Effector memory CD4-positive, alpha-beta T cell (primary cell): ENCODE data around the gene HSP90AB1.

Experiments used
- DNase-seq, 3 donors: peaks; one replicate each; pipeline ENCODE4 v3.0.0-alpha.2; 2020
- H3K27ac ChIP-seq: 2 replicates; pipeline ENCODE4 v1.7.0; 2013; ENCODE audit warnings: mild to moderate bottlenecking, low read length, moderate library complexity; ENCODE audit not compliant: insufficient read depth, poor library complexity, severe bottlenecking
- H3K27me3 ChIP-seq: replicated peaks from 2 replicates; pipeline ENCODE4 v1.7.0; 2013; ENCODE audit warnings: mild to moderate bottlenecking, low read length; ENCODE audit not compliant: insufficient read depth, control insufficient read depth, poor library complexity, severe bottlenecking
- H3K36me3 ChIP-seq: 2 replicates; pipeline ENCODE4 v1.7.0; 2013; ENCODE audit warnings: mild to moderate bottlenecking, low read length, moderate library complexity; ENCODE audit not compliant: control insufficient read depth, insufficient read depth
- H3K4me1 ChIP-seq: 2 replicates; pipeline ENCODE4 v1.7.0; 2013; ENCODE audit warnings: low read length, mild to moderate bottlenecking; ENCODE audit not compliant: control insufficient read depth, insufficient read depth, poor library complexity, severe bottlenecking
- H3K4me3 ChIP-seq: 2 replicates; pipeline ENCODE4 v1.7.0; 2013; ENCODE audit warnings: low read length, low read depth, mild to moderate bottlenecking; ENCODE audit not compliant: insufficient read depth, poor library complexity, severe bottlenecking
- H3K9me3 ChIP-seq: 2 replicates; pipeline ENCODE4 v1.7.0; 2013; ENCODE audit warnings: mild to moderate bottlenecking, low read length, moderate library complexity; ENCODE audit not compliant: control insufficient read depth

Gene HSP90AB1

DNA sequence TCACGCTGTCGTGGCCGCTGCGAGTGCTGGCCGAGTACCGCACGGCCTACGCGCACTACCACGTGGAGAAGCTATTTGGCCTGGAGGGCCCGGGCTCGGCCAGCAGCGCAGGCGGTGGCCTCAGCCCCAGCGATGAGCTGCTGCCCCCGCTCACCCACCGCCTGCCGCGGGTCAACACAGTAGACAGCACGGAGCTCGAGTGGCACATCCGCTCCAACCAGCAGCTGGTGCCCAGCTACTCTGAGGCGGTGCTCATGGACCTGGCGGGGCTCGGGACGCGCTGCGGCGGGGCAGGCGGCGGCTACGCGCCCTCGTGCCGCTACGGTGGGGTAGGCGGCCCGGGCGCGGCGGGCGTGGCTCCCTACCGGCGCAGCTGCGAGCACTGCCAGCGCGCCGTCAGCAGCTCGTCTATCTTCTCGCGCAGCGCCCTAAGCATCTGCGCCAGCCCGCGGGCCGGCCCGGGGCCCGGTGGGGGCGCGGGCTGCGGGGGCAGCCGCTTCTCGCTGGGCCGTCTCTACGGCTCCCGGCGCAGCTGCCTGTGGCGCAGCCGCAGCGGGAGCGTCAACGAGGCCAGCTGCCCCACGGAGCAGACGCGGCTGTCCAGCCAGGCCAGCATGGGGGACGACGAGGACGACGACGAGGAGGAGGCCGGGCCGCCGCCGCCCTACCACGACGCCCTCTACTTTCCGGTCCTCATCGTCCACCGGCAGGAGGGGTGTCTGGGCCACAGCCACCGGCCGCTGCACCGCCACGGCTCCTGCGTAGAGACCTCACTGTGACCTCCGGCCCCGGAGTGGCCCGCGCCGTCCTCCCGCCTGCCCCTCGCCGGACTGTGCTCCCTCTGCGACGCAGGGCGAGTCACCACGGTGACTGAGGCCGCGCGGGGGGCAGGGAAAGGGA is 29.1 kb downstream of the HSP90AB1 start:
- Histone ChIP-seq H3K36me3 (no peaks in the 10 kb centered on the region), H3K9me3 (no peaks in the 10 kb centered on the region), H3K27ac (no peak overlapping the region), H3K4me3 (peak overlapping the region; percentile 23), H3K27me3 (peaks cover 40% of the 10 kb centered on the region), H3K4me1 (peaks cover 9% of the 10 kb centered on the region)
- no peak for DNase-seq

DNA sequence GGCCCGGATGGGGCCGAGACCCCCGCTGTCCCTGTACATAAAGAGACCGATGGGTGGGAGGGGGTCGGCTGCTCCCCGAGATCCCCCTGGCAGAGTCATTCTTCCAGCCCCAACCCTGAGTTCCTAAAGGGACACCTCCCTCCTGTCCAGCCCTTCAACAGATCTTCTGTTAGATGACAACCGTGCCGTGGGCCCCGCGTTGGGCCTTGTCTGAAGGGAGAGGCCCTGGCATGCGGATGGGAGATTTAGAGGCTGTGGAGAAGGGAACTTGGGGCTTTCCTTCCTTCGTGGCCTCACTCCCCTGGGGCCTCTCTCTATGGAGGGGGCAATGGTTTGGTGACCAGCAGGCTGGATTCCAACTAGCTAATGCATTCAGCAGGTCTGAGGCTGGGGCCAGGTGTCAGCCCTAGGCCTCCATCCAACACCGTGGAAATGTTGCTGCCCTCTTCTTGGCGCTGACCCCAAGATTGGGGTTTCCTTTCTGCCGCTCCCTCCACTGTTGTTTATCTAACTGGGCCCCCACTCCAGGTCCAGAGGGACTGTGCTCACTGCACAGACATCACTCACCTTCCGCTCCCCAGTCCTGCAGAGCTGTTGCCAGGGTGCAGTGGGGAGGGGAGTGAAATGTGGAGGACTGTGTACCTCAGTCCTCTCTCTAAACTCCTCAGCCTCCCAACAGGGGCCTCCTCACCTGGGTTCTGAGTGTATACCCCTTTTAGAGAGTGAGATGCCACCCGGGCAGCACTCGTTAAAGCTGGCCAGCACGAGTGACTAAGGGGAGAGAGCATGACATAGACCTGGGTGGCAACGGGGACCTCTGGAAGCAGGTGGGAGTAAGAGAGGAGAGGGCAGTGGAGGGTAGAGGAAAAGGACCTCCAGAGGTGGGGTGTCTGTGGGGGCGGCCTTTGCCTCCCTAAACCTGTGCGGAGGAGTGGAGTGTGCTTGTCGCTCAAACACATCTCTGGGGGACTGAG is 30.1 kb downstream of the HSP90AB1 start:
- Histone ChIP-seq H3K4me1 (peaks cover 5% of the 10 kb centered on the region), H3K27me3 (peaks cover 30% of the 10 kb centered on the region), H3K4me3 (no peak overlapping the region), H3K9me3 (no peaks in the 10 kb centered on the region), H3K36me3 (no peaks in the 10 kb centered on the region), H3K27ac (no peak overlapping the region)
- no peak for DNase-seq

- no peak overlapping the region for H3K4me3 ChIP-seq
- H3K4me1 ChIP-seq: peaks cover 5% of the 10 kb centered on the region
- H3K27me3 ChIP-seq: peaks cover 25% of the 10 kb centered on the region
- H3K27ac ChIP-seq: no peak overlapping the region
- no peak for DNase-seq
- H3K36me3 ChIP-seq: no peaks in the 10 kb centered on the region
- no peaks in the 10 kb centered on the region for H3K9me3 ChIP-seq
Observed at GRCh38 chr6:44277763-44278162, 30.9 kb downstream of the HSP90AB1 start.

- no peak for DNase-seq
- Histone ChIP-seq H3K36me3 (no peaks in the 10 kb centered on the region), H3K4me1 (peaks cover 5% of the 10 kb centered on the region), H3K9me3 (no peaks in the 10 kb centered on the region), H3K27ac (no peak overlapping the region), H3K27me3 (peaks cover 20% of the 10 kb centered on the region), H3K4me3 (no peak overlapping the region)
Observed at GRCh38 chr6:44278315-44278714, 31.4 kb downstream of the HSP90AB1 start.

GRCh38 chr6:44278774-44279697 is 32.1 kb downstream of the HSP90AB1 start:
- Histone ChIP-seq H3K4me1 (peaks cover 5% of the 10 kb centered on the region), H3K27me3 (peaks cover 20% of the 10 kb centered on the region), H3K27ac (no peak overlapping the region), H3K36me3 (no peaks in the 10 kb centered on the region), H3K4me3 (no peak overlapping the region), H3K9me3 (no peaks in the 10 kb centered on the region)
- no peak for DNase-seq

- no peaks in the 10 kb centered on the region for H3K36me3 ChIP-seq
- no peak overlapping the region for H3K4me3 ChIP-seq
- no peaks in the 10 kb centered on the region for H3K27me3 ChIP-seq
- H3K27ac ChIP-seq: no peak overlapping the region
- H3K9me3 ChIP-seq: no peaks in the 10 kb centered on the region
- no peaks in the 10 kb centered on the region for H3K4me1 ChIP-seq
- DNase-seq: no peak
Observed at GRCh38 chr6:44284121-44284520, 37.2 kb downstream of the HSP90AB1 start.

DNA sequence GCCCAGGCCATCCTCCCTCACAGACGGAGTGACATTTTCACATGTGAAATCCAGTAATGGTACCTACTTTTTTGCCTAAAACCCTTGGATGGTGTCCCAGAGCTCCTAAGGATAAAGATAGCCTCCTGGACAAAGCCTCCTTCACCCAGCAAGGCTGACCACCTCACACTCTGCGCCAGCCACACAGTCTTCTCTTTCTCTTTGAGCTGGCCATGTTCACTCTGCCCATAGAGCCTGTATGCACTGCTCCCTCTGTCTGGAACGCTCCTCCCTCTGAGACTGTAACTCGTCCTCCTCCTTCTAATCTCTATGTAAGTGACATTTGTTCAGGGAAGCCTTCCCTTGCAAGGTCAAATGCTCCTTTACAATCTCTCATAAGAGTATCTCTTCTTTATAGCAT is 38.0 kb downstream of the HSP90AB1 start:
- no peak overlapping the region for H3K4me3 ChIP-seq
- no peaks in the 10 kb centered on the region for H3K4me1 ChIP-seq
- no peaks in the 10 kb centered on the region for H3K36me3 ChIP-seq
- no peaks in the 10 kb centered on the region for H3K27me3 ChIP-seq
- H3K9me3 ChIP-seq: no peaks in the 10 kb centered on the region
- no peak for DNase-seq
- no peak overlapping the region for H3K27ac ChIP-seq

GRCh38 chr6:44285552-44286284 is 38.8 kb downstream of the HSP90AB1 start:
- Histone ChIP-seq H3K9me3 (no peaks in the 10 kb centered on the region), H3K4me3 (no peak overlapping the region), H3K27me3 (no peaks in the 10 kb centered on the region), H3K4me1 (no peaks in the 10 kb centered on the region), H3K27ac (no peak overlapping the region), H3K36me3 (no peaks in the 10 kb centered on the region)
- DNase-seq: no peak

- Histone ChIP-seq H3K4me1 (no peaks in the 10 kb centered on the region), H3K36me3 (no peaks in the 10 kb centered on the region), H3K9me3 (no peaks in the 10 kb centered on the region), H3K4me3 (no peak overlapping the region), H3K27me3 (no peaks in the 10 kb centered on the region), H3K27ac (no peak overlapping the region)
- no peak for DNase-seq
Observed at GRCh38 chr6:44286285-44286565, 39.3 kb downstream of the HSP90AB1 start.
